ENCODE results near the gene MVB12B. TPM values are rescaled to one million over a fixed set of nuclear protein-coding genes. Genes with fewer than 3 reads are reported as not detected.

Gene MVB12B
- total and polyA plus RNA-seq, 2 donors: 4.4 to 11.5 TPM

GRCh38 chr9:126531035-126531571 lies 204.5 kb downstream of the MVB12B start:
- Histone ChIP-seq H3K9me3 (ENCODE audit: control insufficient read depth in 2 of 2, insufficient read depth in 1 of 2, low read length in 1 of 2) (no peaks in the 10 kb centered on the region), H3K27me3 (ENCODE audit: control insufficient read depth in 2 of 2, insufficient read depth in 1 of 2, low read length in 1 of 2) (peaks cover 0 to 55% of the 10 kb centered on the region in 2 donors), H3K36me3 (ENCODE audit: control insufficient read depth in 2 of 2, insufficient read depth in 2 of 2, low read length in 1 of 2) (no peaks in the 10 kb centered on the region), H3K27ac (ENCODE audit: low read depth in 1 of 2, low read length in 1 of 2) (no peak overlapping the region), H3K4me3 (ENCODE audit: low read length in 2 of 2) (no peak overlapping the region), H3K4me1 (ENCODE audit: control insufficient read depth in 2 of 2, insufficient read depth in 2 of 2, low read length in 2 of 2) (no peaks in the 10 kb centered on the region)
- DNase-seq (ENCODE audit: low read depth in 6 of 9, low spot score in 9 of 9): no peak
- 96% methylated on average over 10 of the region's 10 CpGs for WGBS

DNA sequence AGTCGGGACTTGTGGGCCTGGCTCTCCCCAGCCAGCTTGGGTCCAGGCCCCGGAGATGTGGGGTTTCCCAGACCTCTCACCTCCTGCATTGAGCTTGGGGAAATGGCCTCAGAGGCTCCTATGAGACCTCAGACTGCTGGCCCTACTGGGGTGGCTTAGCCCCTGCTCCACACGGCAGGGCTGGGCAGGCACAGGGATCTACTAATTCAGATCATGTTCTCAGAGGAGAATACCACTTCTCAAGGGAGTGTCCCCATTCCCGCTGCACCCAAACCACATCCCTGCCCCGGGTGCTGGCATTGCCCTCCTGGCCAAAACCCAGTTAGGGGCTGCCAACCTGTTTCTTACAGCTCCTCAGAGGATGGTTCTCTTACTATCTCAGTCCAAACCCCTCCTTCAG lies 205.0 kb downstream of the MVB12B start:
- DNase-seq (ENCODE audit: low read depth in 6 of 9, low spot score in 9 of 9): no peak
- 93% methylated on average over 5 of the region's 5 CpGs for WGBS
- Histone ChIP-seq H3K27ac (ENCODE audit: low read depth in 1 of 2, low read length in 1 of 2) (no peak overlapping the region), H3K4me1 (ENCODE audit: control insufficient read depth in 2 of 2, insufficient read depth in 2 of 2, low read length in 2 of 2) (no peaks in the 10 kb centered on the region), H3K9me3 (ENCODE audit: control insufficient read depth in 2 of 2, insufficient read depth in 1 of 2, low read length in 1 of 2) (no peaks in the 10 kb centered on the region), H3K27me3 (ENCODE audit: control insufficient read depth in 2 of 2, insufficient read depth in 1 of 2, low read length in 1 of 2) (peaks cover 0 to 51% of the 10 kb centered on the region in 2 donors), H3K36me3 (ENCODE audit: control insufficient read depth in 2 of 2, insufficient read depth in 2 of 2, low read length in 1 of 2) (no peaks in the 10 kb centered on the region), H3K4me3 (ENCODE audit: low read length in 2 of 2) (no peak overlapping the region)

GRCh38 chr9:126532019-126532462 lies 205.4 kb downstream of the MVB12B start:
- H3K27me3 ChIP-seq (ENCODE audit: control insufficient read depth in 2 of 2, insufficient read depth in 1 of 2, low read length in 1 of 2): peaks cover 0 to 49% of the 10 kb centered on the region in 2 donors
- no peaks in the 10 kb centered on the region for H3K9me3 ChIP-seq (ENCODE audit: control insufficient read depth in 2 of 2, insufficient read depth in 1 of 2, low read length in 1 of 2)
- H3K4me1 ChIP-seq (ENCODE audit: control insufficient read depth in 2 of 2, insufficient read depth in 2 of 2, low read length in 2 of 2): no peaks in the 10 kb centered on the region
- no peaks in the 10 kb centered on the region for H3K36me3 ChIP-seq (ENCODE audit: control insufficient read depth in 2 of 2, insufficient read depth in 2 of 2, low read length in 1 of 2)
- no peak for DNase-seq (ENCODE audit: low read depth in 6 of 9, low spot score in 9 of 9)
- no peak overlapping the region for H3K4me3 ChIP-seq (ENCODE audit: low read length in 2 of 2)
- WGBS: 94% methylated on average over 9 of the region's 9 CpGs
- no peak overlapping the region for H3K27ac ChIP-seq (ENCODE audit: low read depth in 1 of 2, low read length in 1 of 2)

DNA sequence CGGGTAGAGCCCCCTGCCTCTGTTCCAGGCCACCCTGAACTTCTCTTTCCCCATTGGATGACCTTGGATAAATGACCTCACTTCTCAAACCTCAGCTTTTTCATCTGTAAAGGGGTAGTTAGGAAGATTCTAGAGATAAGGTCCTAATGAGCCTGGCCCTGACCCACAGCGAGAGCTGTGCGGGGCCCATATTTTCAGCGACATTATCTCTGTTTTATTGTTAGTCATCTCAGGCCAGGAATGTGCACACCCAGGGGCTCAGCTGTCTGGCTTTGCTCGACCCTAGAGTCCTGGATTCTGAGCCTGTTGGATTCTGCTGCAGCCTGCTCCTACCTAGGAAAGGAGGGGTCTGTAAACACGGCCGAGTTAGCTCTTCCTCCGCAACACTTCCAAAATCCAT lies 205.9 kb downstream of the MVB12B start:
- no peak overlapping the region for H3K27ac ChIP-seq (ENCODE audit: low read depth in 1 of 2, low read length in 1 of 2)
- 94% methylated on average over 8 of the region's 8 CpGs for WGBS
- H3K27me3 ChIP-seq (ENCODE audit: control insufficient read depth in 2 of 2, insufficient read depth in 1 of 2, low read length in 1 of 2): peaks cover 0 to 46% of the 10 kb centered on the region in 2 donors
- no peaks in the 10 kb centered on the region for H3K36me3 ChIP-seq (ENCODE audit: control insufficient read depth in 2 of 2, insufficient read depth in 2 of 2, low read length in 1 of 2)
- no peak overlapping the region for H3K4me3 ChIP-seq (ENCODE audit: low read length in 2 of 2)
- H3K4me1 ChIP-seq (ENCODE audit: control insufficient read depth in 2 of 2, insufficient read depth in 2 of 2, low read length in 2 of 2): no peaks in the 10 kb centered on the region
- no peak for DNase-seq (ENCODE audit: low read depth in 6 of 9, low spot score in 9 of 9)
- H3K9me3 ChIP-seq (ENCODE audit: control insufficient read depth in 2 of 2, insufficient read depth in 1 of 2, low read length in 1 of 2): no peaks in the 10 kb centered on the region

DNA sequence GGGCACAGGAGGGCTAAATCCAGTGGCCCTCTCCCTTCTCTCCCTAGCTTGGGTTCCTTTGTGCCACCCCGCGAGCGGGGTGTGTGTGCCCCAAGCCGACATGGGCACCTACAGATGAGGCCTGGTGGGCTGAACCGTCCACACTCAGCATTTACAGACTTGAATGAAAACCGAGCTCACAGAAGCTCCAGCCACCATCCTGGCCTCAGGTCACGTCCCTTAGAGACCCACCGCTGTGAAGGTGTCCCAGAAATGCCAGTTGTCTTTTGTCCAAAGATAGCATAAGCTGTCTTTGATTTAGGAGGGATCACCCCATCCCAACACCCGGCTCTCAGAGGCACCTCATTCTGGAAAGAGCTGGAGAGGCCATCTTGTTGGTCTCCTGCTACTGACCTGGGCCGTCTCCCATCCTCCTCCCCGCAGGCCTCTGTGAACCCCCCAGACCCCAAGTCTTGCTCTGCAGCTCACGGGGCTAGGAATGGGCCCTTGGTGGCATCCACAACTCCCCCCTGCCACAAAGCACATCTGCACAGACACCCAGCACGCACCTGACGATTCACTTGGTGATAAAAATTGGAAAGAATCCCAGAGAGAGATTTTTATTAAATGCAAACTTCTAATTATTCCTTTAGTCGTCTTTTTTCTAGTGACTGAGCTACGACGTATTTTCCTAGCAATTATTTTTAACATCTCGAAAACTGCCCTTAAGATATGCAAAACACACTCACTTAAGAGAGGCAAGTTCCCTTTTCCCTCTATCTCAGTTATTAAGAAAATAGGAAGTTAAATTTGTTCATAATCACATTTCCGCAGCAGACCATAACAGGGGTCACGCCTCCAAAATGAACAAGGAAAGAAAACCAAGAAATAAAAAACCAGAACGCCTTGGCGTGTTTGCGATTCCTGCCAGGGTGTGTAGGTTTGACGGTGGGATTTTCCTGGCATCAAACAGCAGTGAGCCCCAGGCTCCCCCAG lies 206.6 kb downstream of the MVB12B start:
- no peak overlapping the region for H3K27ac ChIP-seq (ENCODE audit: low read depth in 1 of 2, low read length in 1 of 2)
- peaks cover 0 to 44% of the 10 kb centered on the region in 2 donors for H3K27me3 ChIP-seq (ENCODE audit: control insufficient read depth in 2 of 2, insufficient read depth in 1 of 2, low read length in 1 of 2)
- 72% methylated on average over 24 of the region's 24 CpGs for WGBS
- no peaks in the 10 kb centered on the region for H3K4me1 ChIP-seq (ENCODE audit: control insufficient read depth in 2 of 2, insufficient read depth in 2 of 2, low read length in 2 of 2)
- no peak for DNase-seq (ENCODE audit: low read depth in 6 of 9, low spot score in 9 of 9)
- H3K36me3 ChIP-seq (ENCODE audit: control insufficient read depth in 2 of 2, insufficient read depth in 2 of 2, low read length in 1 of 2): no peaks in the 10 kb centered on the region
- H3K4me3 ChIP-seq (ENCODE audit: low read length in 2 of 2): no peak overlapping the region
- H3K9me3 ChIP-seq (ENCODE audit: control insufficient read depth in 2 of 2, insufficient read depth in 1 of 2, low read length in 1 of 2): no peaks in the 10 kb centered on the region

DNA sequence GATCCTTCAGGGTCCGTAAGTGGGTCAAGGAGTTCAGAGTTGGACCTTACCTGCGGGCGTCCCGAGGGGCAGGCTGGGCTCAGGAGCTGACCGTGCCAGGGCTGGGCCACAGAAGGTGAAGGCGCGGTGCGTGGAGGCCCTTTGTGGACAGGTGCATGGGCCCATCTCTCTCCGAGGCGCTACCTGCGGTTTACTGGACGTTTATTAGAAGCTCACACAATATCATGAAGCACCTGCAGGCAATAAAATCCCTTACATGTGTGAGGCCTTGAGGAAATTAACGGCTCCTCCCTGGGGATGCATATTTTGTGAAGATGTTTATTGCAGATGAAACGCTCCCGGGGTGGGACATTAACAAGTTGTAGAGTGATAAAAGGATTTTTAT lies 207.3 kb downstream of the MVB12B start:
- 65% methylated on average over 15 of the region's 15 CpGs for WGBS
- Histone ChIP-seq H3K27ac (ENCODE audit: low read depth in 1 of 2, low read length in 1 of 2) (no peak overlapping the region), H3K4me1 (ENCODE audit: control insufficient read depth in 2 of 2, insufficient read depth in 2 of 2, low read length in 2 of 2) (no peaks in the 10 kb centered on the region), H3K27me3 (ENCODE audit: control insufficient read depth in 2 of 2, insufficient read depth in 1 of 2, low read length in 1 of 2) (peaks cover 0 to 43% of the 10 kb centered on the region in 2 donors), H3K36me3 (ENCODE audit: control insufficient read depth in 2 of 2, insufficient read depth in 2 of 2, low read length in 1 of 2) (no peaks in the 10 kb centered on the region), H3K4me3 (ENCODE audit: low read length in 2 of 2) (no peak overlapping the region), H3K9me3 (ENCODE audit: control insufficient read depth in 2 of 2, insufficient read depth in 1 of 2, low read length in 1 of 2) (no peaks in the 10 kb centered on the region)
- DNase-seq (ENCODE audit: low read depth in 6 of 9, low spot score in 9 of 9): no peak

DNA sequence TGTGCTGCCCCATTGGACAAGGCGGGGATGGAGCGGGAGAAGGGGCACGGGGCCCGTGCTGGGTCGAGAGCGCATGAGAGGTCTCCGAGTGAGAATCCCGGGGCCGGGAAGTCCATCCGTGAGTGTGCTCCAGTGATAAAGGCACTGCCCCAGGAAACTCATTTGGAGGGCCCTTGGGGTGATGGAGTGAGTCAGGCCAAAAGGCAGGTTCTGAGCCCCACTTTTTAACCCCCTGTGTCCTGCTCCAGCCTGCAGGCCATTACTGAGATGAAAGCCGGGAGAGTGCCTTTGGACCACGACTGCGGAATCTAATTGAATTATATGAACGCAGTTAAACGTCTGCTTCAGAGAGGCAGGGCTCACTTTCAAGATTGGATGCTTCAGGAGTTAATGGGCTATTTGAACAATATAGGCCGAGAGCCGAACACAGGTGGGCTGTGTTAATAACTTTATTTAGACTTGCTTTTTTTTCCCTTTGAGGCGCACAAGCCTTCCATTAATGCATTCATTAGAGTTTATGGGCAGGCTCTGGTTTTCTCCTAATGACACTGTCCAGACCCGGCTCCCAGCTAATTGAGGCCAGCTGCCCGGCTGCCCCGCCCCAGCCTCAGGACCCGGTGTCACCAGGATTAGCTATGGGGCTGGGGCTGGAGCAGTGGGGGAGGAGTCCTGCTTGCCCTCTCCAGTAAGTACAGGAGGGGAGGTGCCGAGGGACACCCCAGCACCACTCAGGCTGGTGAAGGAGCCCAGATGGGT lies 208.0 kb downstream of the MVB12B start:
- no peaks in the 10 kb centered on the region for H3K9me3 ChIP-seq (ENCODE audit: control insufficient read depth in 2 of 2, insufficient read depth in 1 of 2, low read length in 1 of 2)
- no peak overlapping the region for H3K4me3 ChIP-seq (ENCODE audit: low read length in 2 of 2)
- H3K36me3 ChIP-seq (ENCODE audit: control insufficient read depth in 2 of 2, insufficient read depth in 2 of 2, low read length in 1 of 2): no peaks in the 10 kb centered on the region
- DNase-seq (ENCODE audit: low read depth in 6 of 9, low spot score in 9 of 9): no peak
- H3K27ac ChIP-seq (ENCODE audit: low read depth in 1 of 2, low read length in 1 of 2): no peak overlapping the region
- H3K4me1 ChIP-seq (ENCODE audit: control insufficient read depth in 2 of 2, insufficient read depth in 2 of 2, low read length in 2 of 2): no peaks in the 10 kb centered on the region
- peaks cover 0 to 43% of the 10 kb centered on the region in 2 donors for H3K27me3 ChIP-seq (ENCODE audit: control insufficient read depth in 2 of 2, insufficient read depth in 1 of 2, low read length in 1 of 2)
- 95% methylated on average over 23 of the region's 23 CpGs for WGBS

- no peak for DNase-seq (ENCODE audit: low read depth in 6 of 9, low spot score in 9 of 9)
- WGBS: 95% methylated on average over 7 of the region's 7 CpGs
- Histone ChIP-seq H3K4me3 (ENCODE audit: low read length in 2 of 2) (no peak overlapping the region), H3K27me3 (ENCODE audit: control insufficient read depth in 2 of 2, insufficient read depth in 1 of 2, low read length in 1 of 2) (peaks cover 0 to 43% of the 10 kb centered on the region in 2 donors), H3K4me1 (ENCODE audit: control insufficient read depth in 2 of 2, insufficient read depth in 2 of 2, low read length in 2 of 2) (no peaks in the 10 kb centered on the region), H3K9me3 (ENCODE audit: control insufficient read depth in 2 of 2, insufficient read depth in 1 of 2, low read length in 1 of 2) (no peaks in the 10 kb centered on the region), H3K27ac (ENCODE audit: low read depth in 1 of 2, low read length in 1 of 2) (no peak overlapping the region), H3K36me3 (ENCODE audit: control insufficient read depth in 2 of 2, insufficient read depth in 2 of 2, low read length in 1 of 2) (no peaks in the 10 kb centered on the region)
Observed at GRCh38 chr9:126536131-126536530, 209.5 kb downstream of the MVB12B start.

All from thymus (tissue), 11 donors.